Adipocyte (in vitro differentiated cells): ENCODE measurements around the gene DBNDD1.

Experiments
- DNase-seq: peaks from one replicate; pipeline ENCODE4 v3.0.0-alpha.2; 2015; ENCODE audit warnings: low read depth
- H3K27me3 ChIP-seq: replicated peaks from 2 replicates; pipeline ENCODE4 v1.7.0; 2013; ENCODE audit warnings: mild to moderate bottlenecking, low read length, moderate library complexity; ENCODE audit not compliant: control insufficient read depth, insufficient read depth
- H3K36me3 ChIP-seq: 2 replicates; pipeline ENCODE4 v1.7.0; 2013; ENCODE audit warnings: low read length, mild to moderate bottlenecking, moderate library complexity; ENCODE audit not compliant: control insufficient read depth, insufficient read depth, severe bottlenecking
- H3K4me1 ChIP-seq: 2 replicates; pipeline ENCODE4 v1.7.0; 2013; ENCODE audit warnings: mild to moderate bottlenecking, low read length, moderate library complexity; ENCODE audit not compliant: control insufficient read depth, insufficient read depth
- H3K4me3 ChIP-seq: 2 replicates; pipeline ENCODE4 v1.7.0; 2013; ENCODE audit warnings: mild to moderate bottlenecking, low read length, moderate library complexity
- H3K9ac ChIP-seq: 2 replicates; pipeline ENCODE4 v1.7.0; 2013; ENCODE audit warnings: mild to moderate bottlenecking, low read length, moderate library complexity
- H3K9me3 ChIP-seq: 2 replicates; pipeline ENCODE4 v1.7.0; 2013; ENCODE audit warnings: mild to moderate bottlenecking, low read length, moderate library complexity; ENCODE audit not compliant: control insufficient read depth

The DBNDD1 gene

GRCh38 chr16:90020260-90020837 lies 1.1 kb upstream of the DBNDD1 start:
- peak overlapping the region; percentile 63 for H3K4me3 ChIP-seq
- no peaks in the 10 kb centered on the region for H3K27me3 ChIP-seq
- H3K9me3 ChIP-seq: no peaks in the 10 kb centered on the region
- DNase-seq: no peak
- peaks cover 19% of the 10 kb centered on the region for H3K4me1 ChIP-seq
- peak overlapping the region; percentile 45 for H3K9ac ChIP-seq
- no peaks in the 10 kb centered on the region for H3K36me3 ChIP-seq

GRCh38 chr16:90019543-90020259 lies 445 bp upstream of the DBNDD1 start:
- Histone ChIP-seq H3K27me3 (no peaks in the 10 kb centered on the region), H3K36me3 (no peaks in the 10 kb centered on the region), H3K4me1 (peaks cover 19% of the 10 kb centered on the region), H3K9me3 (no peaks in the 10 kb centered on the region), H3K9ac (peak overlapping the region; percentile 45), H3K4me3 (peak overlapping the region; percentile 63)
- DNase-seq: peak; percentile 56

GRCh38 chr16:90018297-90018651 lies 982 bp downstream of the DBNDD1 start:
- H3K9ac ChIP-seq: no peak overlapping the region
- DNase-seq: no peak
- H3K9me3 ChIP-seq: no peaks in the 10 kb centered on the region
- peaks cover 15% of the 10 kb centered on the region for H3K4me1 ChIP-seq
- no peaks in the 10 kb centered on the region for H3K36me3 ChIP-seq
- no peak overlapping the region for H3K4me3 ChIP-seq
- no peaks in the 10 kb centered on the region for H3K27me3 ChIP-seq

- H3K36me3 ChIP-seq: no peaks in the 10 kb centered on the region
- peaks cover 9% of the 10 kb centered on the region for H3K4me1 ChIP-seq
- no peaks in the 10 kb centered on the region for H3K27me3 ChIP-seq
- no peaks in the 10 kb centered on the region for H3K9me3 ChIP-seq
- no peak overlapping the region for H3K4me3 ChIP-seq
- no peak overlapping the region for H3K9ac ChIP-seq
- no peak for DNase-seq
Observed at GRCh38 chr16:90016339-90016950, 2.8 kb downstream of the DBNDD1 start.

- Histone ChIP-seq H3K9ac (no peak overlapping the region), H3K4me3 (no peak overlapping the region), H3K4me1 (peaks cover 6% of the 10 kb centered on the region), H3K9me3 (no peaks in the 10 kb centered on the region), H3K36me3 (no peaks in the 10 kb centered on the region), H3K27me3 (no peaks in the 10 kb centered on the region)
- no peak for DNase-seq
Observed at GRCh38 chr16:90015586-90016338, 3.5 kb downstream of the DBNDD1 start.

GRCh38 chr16:90012991-90013745 lies 6.1 kb downstream of the DBNDD1 start:
- Histone ChIP-seq H3K9me3 (no peaks in the 10 kb centered on the region), H3K4me1 (no peaks in the 10 kb centered on the region), H3K9ac (no peak overlapping the region), H3K4me3 (no peak overlapping the region), H3K27me3 (no peaks in the 10 kb centered on the region), H3K36me3 (no peaks in the 10 kb centered on the region)
- no peak for DNase-seq

- Histone ChIP-seq H3K4me3 (no peak overlapping the region), H3K27me3 (no peaks in the 10 kb centered on the region), H3K9ac (no peak overlapping the region), H3K9me3 (no peaks in the 10 kb centered on the region), H3K4me1 (no peaks in the 10 kb centered on the region), H3K36me3 (no peaks in the 10 kb centered on the region)
- no peak for DNase-seq
Observed at GRCh38 chr16:90011908-90012501, 7.3 kb downstream of the DBNDD1 start.

- Histone ChIP-seq H3K4me1 (no peaks in the 10 kb centered on the region), H3K9me3 (no peaks in the 10 kb centered on the region), H3K4me3 (no peak overlapping the region), H3K27me3 (no peaks in the 10 kb centered on the region), H3K36me3 (no peaks in the 10 kb centered on the region), H3K9ac (no peak overlapping the region)
- no peak for DNase-seq
Observed at GRCh38 chr16:90011508-90011819, 7.8 kb downstream of the DBNDD1 start.

GRCh38 chr16:90010676-90011507 lies 8.4 kb downstream of the DBNDD1 start:
- no peaks in the 10 kb centered on the region for H3K36me3 ChIP-seq
- H3K4me3 ChIP-seq: no peak overlapping the region
- no peak overlapping the region for H3K9ac ChIP-seq
- no peak for DNase-seq
- H3K4me1 ChIP-seq: no peaks in the 10 kb centered on the region
- no peaks in the 10 kb centered on the region for H3K9me3 ChIP-seq
- no peaks in the 10 kb centered on the region for H3K27me3 ChIP-seq

GRCh38 chr16:90009172-90009899 lies 9.9 kb downstream of the DBNDD1 start:
- Histone ChIP-seq H3K9ac (no peak overlapping the region), H3K4me1 (no peaks in the 10 kb centered on the region), H3K4me3 (no peak overlapping the region), H3K36me3 (no peaks in the 10 kb centered on the region), H3K27me3 (no peaks in the 10 kb centered on the region), H3K9me3 (no peaks in the 10 kb centered on the region)
- no peak for DNase-seq
